Mammary epithelial cell (primary cell): ENCODE measurements around the gene AQP10.
"Not testable (repeated sequence)": the region's sequence is repeated elsewhere in the genome, so short reads cannot be mapped to it uniquely, and the experiment has no call there.

Source experiments
- CTCF ChIP-seq, 2 donors: IDR thresholded peaks in 1 of 2; conservative IDR thresholded peaks in 1 of 2; 2 replicates each; pipeline ENCODE4 v1.5.1; 2011 to 2012; ENCODE audit warnings: inconsistent platforms in 2 of 2, low read length in 2 of 2, mild to moderate bottlenecking in 2 of 2, control low read depth in 1 of 2, low read depth in 1 of 2; ENCODE audit not compliant: insufficient read depth in 1 of 2; ENCODE audit errors: extremely low read depth in 1 of 2
- EZH2 ChIP-seq: IDR thresholded peaks from 2 replicates; pipeline ENCODE4 v1.6.1; 2012; ENCODE audit warnings: low read length, inconsistent platforms, borderline replicate concordance

GRCh38 chr1:154314226-154314625, 6.7 kb upstream of the AQP10 start:
- not testable (repeated sequence) for TF ChIP-seq CTCF (conservative IDR thresholded peaks at IDR 0.05 in 1 of 2, IDR thresholded peaks at IDR 0.05 in 1 of 2; ENCODE audit: extremely low read depth in 1 of 2, insufficient read depth in 1 of 2, low read depth in 1 of 2, low read length in 2 of 2); EZH2
